ENCODE data around the gene EEF1A1.
"Not testable (repeated sequence)": the region's sequence is repeated elsewhere in the genome, so short reads cannot be mapped to it uniquely, and the experiment has no call there.

- TF ChIP-seq CTCF (IDR thresholded peaks at IDR 0.05; ENCODE audit: low read depth, low read length); EZH2phosphoT487 (IDR thresholded peaks at IDR 0.05; ENCODE audit: low read depth): not testable (repeated sequence)
Measured at GRCh38 chr6:73505705-73506104, 15.1 kb downstream of the EEF1A1 start.

All from OCI-LY3 (cell line).